ENCODE measurements around the gene LAMA4. TPM values are rescaled to one million over a fixed set of nuclear protein-coding genes. Genes with fewer than 3 reads are reported as not detected.

Gene LAMA4
- total and polyA plus RNA-seq, 3 donors from 2014 or later: 37.6 to 61.0 (median 49.2) TPM

GRCh38 chr6:112144145-112144926 is 110.0 kb downstream of the LAMA4 start:
- no peaks in the 10 kb centered on the region for H3K36me3 ChIP-seq (ENCODE audit: low read depth, missing control alignments)
- H3K4me1 ChIP-seq: peaks cover 2% of the 10 kb centered on the region
- 81% methylated on average over 12 of the region's 12 CpGs for WGBS, 2 donors
- no peak overlapping the region for H3K4me3 ChIP-seq
- intact Hi-C loops (cut with DNase I; ENCODE audit: low total_unique reads): no loop called here
- no peak for DNase-seq
- no peak overlapping the region for H3K27ac ChIP-seq
- TF ChIP-seq CTCF (IDR thresholded peaks at IDR 0.05) (no peak), POLR2A (IDR thresholded peaks at IDR 0.05) (no peak)
- no peaks in the 10 kb centered on the region for H3K9me3 ChIP-seq
- no peaks in the 10 kb centered on the region for H3K27me3 ChIP-seq

DNA sequence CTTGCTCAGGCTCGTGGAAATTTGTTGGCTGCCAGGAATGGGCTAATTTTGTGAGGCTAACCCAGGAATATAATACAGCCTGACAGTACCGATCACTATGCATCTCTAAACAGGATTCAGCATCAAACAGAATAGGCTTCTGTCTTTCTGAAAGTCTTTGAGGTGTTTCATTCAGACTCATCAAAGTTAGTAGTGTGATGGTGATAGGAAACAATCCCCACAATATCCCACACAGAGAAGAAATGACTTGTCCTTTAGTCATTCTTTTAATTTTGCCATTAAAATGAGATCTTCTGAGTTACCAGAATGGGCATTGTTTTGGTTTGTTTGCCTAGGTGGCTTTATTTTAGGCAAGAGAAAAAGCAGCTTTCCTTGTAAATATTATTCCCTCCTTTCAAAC is 112.7 kb downstream of the LAMA4 start:
- Histone ChIP-seq H3K4me3 (no peak overlapping the region), H3K36me3 (ENCODE audit: low read depth, missing control alignments) (no peaks in the 10 kb centered on the region), H3K27me3 (no peaks in the 10 kb centered on the region), H3K9me3 (no peaks in the 10 kb centered on the region), H3K4me1 (peaks cover 7% of the 10 kb centered on the region), H3K27ac (no peak overlapping the region)
- 91% methylated on average over 2 of the region's 2 CpGs for WGBS, 2 donors
- DNase-seq: no peak
- intact Hi-C loops (cut with DNase I; ENCODE audit: low total_unique reads): no loop called here
- TF ChIP-seq CTCF (IDR thresholded peaks at IDR 0.05) (no peak), POLR2A (IDR thresholded peaks at IDR 0.05) (no peak)

DNA sequence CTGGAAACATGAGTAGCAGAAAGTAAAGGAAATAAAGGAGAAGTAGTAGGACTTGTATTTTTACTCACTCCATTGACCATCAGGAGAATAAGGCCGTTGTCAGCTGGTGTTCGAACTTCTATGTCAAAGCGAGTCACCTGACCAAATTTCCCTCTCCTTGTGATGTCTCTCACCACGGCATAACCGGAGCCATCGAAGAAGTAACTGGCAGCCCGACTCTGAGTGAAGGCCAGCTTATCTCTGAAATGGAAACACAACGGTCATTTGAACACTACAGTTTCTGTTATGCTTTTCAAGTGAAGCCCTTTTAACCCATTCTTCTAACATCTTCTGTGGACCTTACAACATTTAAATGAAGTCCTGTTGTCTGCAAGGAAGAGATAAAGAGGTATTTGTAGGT is 115.3 kb downstream of the LAMA4 start:
- no peak for TF ChIP-seq POLR2A (IDR thresholded peaks at IDR 0.05)
- no peak for TF ChIP-seq CTCF (IDR thresholded peaks at IDR 0.05)
- H3K4me3 ChIP-seq: no peak overlapping the region

DNA sequence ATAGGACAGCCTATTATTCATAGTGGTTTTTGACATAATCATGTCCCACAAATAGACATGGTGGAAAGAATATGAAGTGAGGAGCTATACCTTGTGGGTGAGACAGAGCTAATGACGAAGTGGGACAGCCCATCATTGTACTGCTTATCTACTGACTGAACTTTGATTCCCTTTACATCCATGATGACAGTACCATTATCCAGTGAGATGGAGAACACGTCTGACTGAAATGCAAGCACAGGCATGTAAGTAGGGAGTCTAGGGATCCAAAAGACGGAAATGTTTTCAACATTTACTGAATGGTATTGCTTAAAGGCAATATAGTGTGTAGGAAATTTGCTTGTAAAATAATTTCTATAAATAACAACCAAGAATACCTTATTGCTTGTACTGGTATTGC is 123.5 kb downstream of the LAMA4 start:
- H3K4me3 ChIP-seq: no peak overlapping the region
- no peak for TF ChIP-seq POLR2A (IDR thresholded peaks at IDR 0.05)
- TF ChIP-seq CTCF (IDR thresholded peaks at IDR 0.05): no peak
- H3K9me3 ChIP-seq: no peaks in the 10 kb centered on the region
- WGBS, 2 donors: 91% methylated on average over 3 of the region's 3 CpGs
- no peaks in the 10 kb centered on the region for H3K4me1 ChIP-seq
- no peak for DNase-seq
- intact Hi-C loops (cut with DNase I; ENCODE audit: low total_unique reads): no loop called here
- no peaks in the 10 kb centered on the region for H3K27me3 ChIP-seq
- no peak overlapping the region for H3K27ac ChIP-seq
- no peaks in the 10 kb centered on the region for H3K36me3 ChIP-seq (ENCODE audit: low read depth, missing control alignments)

More for the DNA sequence above, 115.3 kb downstream of the LAMA4 start:
- 44 to 53% methylated on average over 8 of the region's 8 CpGs for WGBS, 2 donors
- Histone ChIP-seq H3K9me3 (no peaks in the 10 kb centered on the region), H3K36me3 (ENCODE audit: low read depth, missing control alignments) (no peaks in the 10 kb centered on the region), H3K4me1 (peaks cover 7% of the 10 kb centered on the region), H3K27ac (peak overlapping the region in 1 of 2 donors; percentile 44), H3K27me3 (no peaks in the 10 kb centered on the region)
- intact Hi-C loops (cut with DNase I; ENCODE audit: low total_unique reads): no loop called here
- peak; percentile 69 for DNase-seq

- DNase-seq: no peak
- intact Hi-C loops (cut with DNase I; ENCODE audit: low total_unique reads): no loop called here
- no peak overlapping the region for H3K27ac ChIP-seq
- no peak overlapping the region for H3K4me3 ChIP-seq
- no peaks in the 10 kb centered on the region for H3K27me3 ChIP-seq
- no peaks in the 10 kb centered on the region for H3K36me3 ChIP-seq (ENCODE audit: low read depth, missing control alignments)
- H3K9me3 ChIP-seq: no peaks in the 10 kb centered on the region
- TF ChIP-seq POLR2A (IDR thresholded peaks at IDR 0.05): no peak
- TF ChIP-seq CTCF (IDR thresholded peaks at IDR 0.05): no peak
- H3K4me1 ChIP-seq: no peaks in the 10 kb centered on the region
- WGBS, 2 donors: 68 to 83% methylated on average over 5 of the region's 5 CpGs
Observed at GRCh38 chr6:112128208-112128607, 126.2 kb downstream of the LAMA4 start.

Measured in testis (tissue), 3 donors.